ENCODE data around the gene KIF26B. TPM values are rescaled to one million over a fixed set of nuclear protein-coding genes. Genes with fewer than 3 reads are reported as not detected.
"Not testable (repeated sequence)": the region's sequence is repeated elsewhere in the genome, so short reads cannot be mapped to it uniquely, and the experiment has no call there.

Gene KIF26B
- total RNA-seq, 1 donor from 2014 or later, result 8.8 TPM

- no peaks in the 10 kb centered on the region for H3K27me3 Mint-ChIP-seq (ENCODE audit: unreplicated experiment)
- H3K27ac Mint-ChIP-seq (ENCODE audit: unreplicated experiment), result no peak overlapping the region
- H3K4me3 Mint-ChIP-seq (ENCODE audit: unreplicated experiment), result no peak overlapping the region
- no peaks in the 10 kb centered on the region for H3K4me1 Mint-ChIP-seq (ENCODE audit: unreplicated experiment)
- TF ChIP-seq CTCF (IDR thresholded peaks at IDR 0.05), result no peak
- H3K9me3 Mint-ChIP-seq (ENCODE audit: unreplicated experiment), result no peaks in the 10 kb centered on the region
- no peak for DNase-seq (ENCODE audit: extremely low spot score, unreplicated experiment)
- peaks cover 4% of the 10 kb centered on the region for H3K36me3 Mint-ChIP-seq (ENCODE audit: unreplicated experiment)
Measured at GRCh38 chr1:245694753-245695195, 540.0 kb downstream of the KIF26B start.

GRCh38 chr1:245695211-245695610, 540.4 kb downstream of the KIF26B start:
- no peak for TF ChIP-seq CTCF (IDR thresholded peaks at IDR 0.05)
- peaks cover 4% of the 10 kb centered on the region for H3K36me3 Mint-ChIP-seq (ENCODE audit: unreplicated experiment)
- DNase-seq (ENCODE audit: extremely low spot score, unreplicated experiment), result no peak

GRCh38 chr1:245695701-245696100, 540.9 kb downstream of the KIF26B start:
- H3K9me3 Mint-ChIP-seq (ENCODE audit: unreplicated experiment); DNase-seq (ENCODE audit: extremely low spot score, unreplicated experiment); H3K4me3 Mint-ChIP-seq (ENCODE audit: unreplicated experiment); H3K27ac Mint-ChIP-seq (ENCODE audit: unreplicated experiment); H3K27me3 Mint-ChIP-seq (ENCODE audit: unreplicated experiment); H3K36me3 Mint-ChIP-seq (ENCODE audit: unreplicated experiment); H3K4me1 Mint-ChIP-seq (ENCODE audit: unreplicated experiment): not testable (repeated sequence)

More at GRCh38 chr1:245695211-245695610, 540.4 kb downstream of the KIF26B start:
- Mint-ChIP-seq H3K4me3 (ENCODE audit: unreplicated experiment) (no peak overlapping the region), H3K27me3 (ENCODE audit: unreplicated experiment) (no peaks in the 10 kb centered on the region), H3K27ac (ENCODE audit: unreplicated experiment) (no peak overlapping the region), H3K4me1 (ENCODE audit: unreplicated experiment) (no peaks in the 10 kb centered on the region), H3K9me3 (ENCODE audit: unreplicated experiment) (no peaks in the 10 kb centered on the region)

- no peaks in the 10 kb centered on the region for H3K9me3 Mint-ChIP-seq (ENCODE audit: unreplicated experiment)
- DNase-seq (ENCODE audit: extremely low spot score, unreplicated experiment), result no peak
- TF ChIP-seq CTCF (IDR thresholded peaks at IDR 0.05), result no peak
- H3K36me3 Mint-ChIP-seq (ENCODE audit: unreplicated experiment), result no peaks in the 10 kb centered on the region
- H3K27ac Mint-ChIP-seq (ENCODE audit: unreplicated experiment), result no peak overlapping the region
- no peak overlapping the region for H3K4me3 Mint-ChIP-seq (ENCODE audit: unreplicated experiment)
- H3K27me3 Mint-ChIP-seq (ENCODE audit: unreplicated experiment), result no peaks in the 10 kb centered on the region
- H3K4me1 Mint-ChIP-seq (ENCODE audit: unreplicated experiment), result no peaks in the 10 kb centered on the region
Measured at GRCh38 chr1:245698116-245698515, 543.3 kb downstream of the KIF26B start.

GRCh38 chr1:245698860-245699259, 544.1 kb downstream of the KIF26B start:
- no peaks in the 10 kb centered on the region for H3K36me3 Mint-ChIP-seq (ENCODE audit: unreplicated experiment)
- no peaks in the 10 kb centered on the region for H3K9me3 Mint-ChIP-seq (ENCODE audit: unreplicated experiment)
- no peak for DNase-seq (ENCODE audit: extremely low spot score, unreplicated experiment)
- H3K4me1 Mint-ChIP-seq (ENCODE audit: unreplicated experiment), result no peaks in the 10 kb centered on the region
- H3K27ac Mint-ChIP-seq (ENCODE audit: unreplicated experiment), result no peak overlapping the region
- H3K4me3 Mint-ChIP-seq (ENCODE audit: unreplicated experiment), result no peak overlapping the region
- H3K27me3 Mint-ChIP-seq (ENCODE audit: unreplicated experiment), result no peaks in the 10 kb centered on the region
- no peak for TF ChIP-seq CTCF (IDR thresholded peaks at IDR 0.05)

- TF ChIP-seq CTCF (IDR thresholded peaks at IDR 0.05), result no peak
- H3K9me3 Mint-ChIP-seq (ENCODE audit: unreplicated experiment), result no peaks in the 10 kb centered on the region
- no peak overlapping the region for H3K4me3 Mint-ChIP-seq (ENCODE audit: unreplicated experiment)
- H3K36me3 Mint-ChIP-seq (ENCODE audit: unreplicated experiment), result no peaks in the 10 kb centered on the region
- H3K27ac Mint-ChIP-seq (ENCODE audit: unreplicated experiment), result no peak overlapping the region
- no peaks in the 10 kb centered on the region for H3K27me3 Mint-ChIP-seq (ENCODE audit: unreplicated experiment)
- DNase-seq (ENCODE audit: extremely low spot score, unreplicated experiment), result no peak
- peaks cover 3% of the 10 kb centered on the region for H3K4me1 Mint-ChIP-seq (ENCODE audit: unreplicated experiment)
Measured at GRCh38 chr1:245700631-245701030, 545.8 kb downstream of the KIF26B start.

All from osteocyte (in vitro differentiated cells).